A549 (cell line): ENCODE measurements around the gene NFE2. TPM values are rescaled to one million over a fixed set of nuclear protein-coding genes. Genes with fewer than 3 reads are reported as not detected.

ENCODE experiments used
- ATOH8 ChIP-seq: fragments of 250-450 bp; sonication (Bioruptor Pico); IDR thresholded peaks from 2 replicates; pipeline ENCODE4 v1.5.0; 2020; ENCODE audit warnings: low read depth, mild to moderate bottlenecking, moderate library complexity
- BHLHE40 ChIP-seq: IDR thresholded peaks from 2 replicates; pipeline ENCODE4 v1.6.1; 2012; ENCODE audit warnings: low read depth, low read length, inconsistent platforms
- CBX2 ChIP-seq: fragments of 200-600 bp; sonication (generic); IDR thresholded peaks from 2 replicates; pipeline ENCODE4 v1.6.1; 2016; ENCODE audit warnings: low read depth, mild to moderate bottlenecking, borderline replicate concordance
- CEBPB ChIP-seq, 2 experiments: fragments of >200 bp in 1 of 2; sonication (Bioruptor Twin) in 1 of 2; formaldehyde crosslinking in 1 of 2; IDR thresholded peaks; 2 replicates each; pipeline ENCODE4 v1.6.1; 2012 to 2016
- CHD4 ChIP-seq: fragments of 200-600 bp; sonication (generic); IDR thresholded peaks from 2 replicates; pipeline ENCODE4 v1.6.1; 2016; ENCODE audit warnings: antibody characterized with exemption, mild to moderate bottlenecking, borderline replicate concordance
- EHF ChIP-seq: fragments of 250-450 bp; sonication (Bioruptor Pico); IDR thresholded peaks from 2 replicates; pipeline ENCODE4 v1.5.0; 2020; ENCODE audit warnings: mild to moderate bottlenecking
- EHMT2 ChIP-seq: fragments of 200-600 bp; sonication (generic); IDR thresholded peaks from 2 replicates; pipeline ENCODE4 v1.6.1; 2016; ENCODE audit warnings: antibody characterized with exemption, low read depth, mild to moderate bottlenecking, moderate library complexity
- ELK1 ChIP-seq: fragments of 150-350 bp; IDR thresholded peaks from 2 replicates; pipeline ENCODE4 v1.6.1; 2014; ENCODE audit warnings: low read depth, mild to moderate bottlenecking, low read length
- ESRRA ChIP-seq: fragments of 150-350 bp; IDR thresholded peaks from 2 replicates; pipeline ENCODE4 v1.6.1; 2014; ENCODE audit warnings: mild to moderate bottlenecking, low read length, borderline replicate concordance
- HES2 ChIP-seq: fragments of >200 bp; sonication (Bioruptor Twin); formaldehyde crosslinking; IDR thresholded peaks from 2 replicates; pipeline ENCODE4 v1.6.1; 2016
- HMGXB4 ChIP-seq: fragments of 250-450 bp; sonication (Bioruptor Pico); IDR thresholded peaks from 2 replicates; pipeline ENCODE4 v1.5.0; 2021; ENCODE audit warnings: mild to moderate bottlenecking, moderate library complexity, borderline replicate concordance
- HOXA7 ChIP-seq: fragments of 250-450 bp; sonication (Bioruptor Pico); IDR thresholded peaks from 2 replicates; pipeline ENCODE4 v1.5.0; 2020; ENCODE audit warnings: mild to moderate bottlenecking, moderate library complexity
- HOXB13 ChIP-seq: fragments of 250-450 bp; sonication (Bioruptor Pico); IDR thresholded peaks from 2 replicates; pipeline ENCODE4 v1.5.0; 2020; ENCODE audit warnings: low read depth, mild to moderate bottlenecking, moderate library complexity
- JUN ChIP-seq, 2 experiments: fragments of >200 bp; sonication (Bioruptor Twin); formaldehyde crosslinking; IDR thresholded peaks; 2 replicates in 1 of 2; 3 replicates in 1 of 2; pipeline ENCODE4 v1.6.1; 2016 to 2017
- KDM5A ChIP-seq: fragments of 200-600 bp; sonication (generic); IDR thresholded peaks from 2 replicates; pipeline ENCODE4 v1.6.1; 2016; ENCODE audit warnings: antibody characterized with exemption, mild to moderate bottlenecking
- MAX ChIP-seq: IDR thresholded peaks from 2 replicates; pipeline ENCODE4 v1.6.1; 2012
- MAZ ChIP-seq: fragments of 150-350 bp; IDR thresholded peaks from 2 replicates; pipeline ENCODE4 v1.6.1; 2014; ENCODE audit warnings: antibody characterized with exemption, low read depth, low read length, borderline replicate concordance
- MYC ChIP-seq: IDR thresholded peaks from 2 replicates; pipeline ENCODE4 v1.6.1; 2012; ENCODE audit warnings: mild to moderate bottlenecking, inconsistent platforms, low read length, improper control_type of control experiment, borderline replicate concordance
- NFE2L2 ChIP-seq: fragments of 150-350 bp; conservative IDR thresholded peaks from 2 replicates; pipeline ENCODE4 v1.6.1; 2014; ENCODE audit warnings: low read length
- NR3C1 ChIP-seq: fragments of >200 bp; sonication (Bioruptor Twin); formaldehyde crosslinking; IDR thresholded peaks from 3 replicates; pipeline ENCODE4 v1.6.1; 2017
- PBX3 ChIP-seq: IDR thresholded peaks from 2 replicates; pipeline ENCODE4 v1.6.1; 2012
- POLR2A ChIP-seq: IDR thresholded peaks from 2 replicates; pipeline ENCODE4 v1.6.1; 2012; ENCODE audit warnings: mild to moderate bottlenecking, low read length
- RAD21 ChIP-seq, 2 experiments: fragments of >200 bp in 1 of 2; sonication (Bioruptor Twin) in 1 of 2; formaldehyde crosslinking in 1 of 2; IDR thresholded peaks in 1 of 2; conservative IDR thresholded peaks in 1 of 2; 2 replicates in 1 of 2; 3 replicates in 1 of 2; pipeline ENCODE4 v1.6.1; 2012 to 2018; ENCODE audit warnings: inconsistent platforms in 1 of 2
- RCOR1 ChIP-seq: fragments of 150-350 bp; IDR thresholded peaks from 2 replicates; pipeline ENCODE4 v1.6.1; 2014; ENCODE audit warnings: antibody characterized with exemption, low read length, low read depth
- REST ChIP-seq: fragments of 200-600 bp; sonication (generic); IDR thresholded peaks from 2 replicates; pipeline ENCODE4 v1.6.1; 2016; ENCODE audit warnings: antibody characterized with exemption, mild to moderate bottlenecking, moderate library complexity
- RFX5 ChIP-seq: fragments of 450-650 bp; IDR thresholded peaks from 2 replicates; pipeline ENCODE4 v1.7.1; 2014; ENCODE audit warnings: antibody characterized with exemption, mild to moderate bottlenecking, moderate library complexity
- SMC3 ChIP-seq: fragments of >200 bp; sonication (Bioruptor Twin); formaldehyde crosslinking; IDR thresholded peaks from 3 replicates; pipeline ENCODE4 v1.6.1; 2018; ENCODE audit warnings: inconsistent platforms
- SREBF2 ChIP-seq: fragments of 450-650 bp; IDR thresholded peaks from 2 replicates; pipeline ENCODE4 v1.6.1; 2014; ENCODE audit warnings: mild to moderate bottlenecking, moderate library complexity
- USF2 ChIP-seq: fragments of 450-650 bp; IDR thresholded peaks from 2 replicates; pipeline ENCODE4 v1.6.1; 2014; ENCODE audit warnings: antibody characterized with exemption
- ZNF302 ChIP-seq: fragments of 250-450 bp; sonication (Bioruptor Pico); IDR thresholded peaks from 2 replicates; pipeline ENCODE4 v1.9.0; 2021; ENCODE audit warnings: inconsistent platforms, mild to moderate bottlenecking, moderate library complexity
- ZSCAN20 ChIP-seq: fragments of 250-450 bp; sonication (Bioruptor Pico); IDR thresholded peaks from 2 replicates; pipeline ENCODE4 v1.8.0; 2022; ENCODE audit warnings: mild to moderate bottlenecking, moderate library complexity
- polyA plus RNA-seq, 4 experiments: library from polyadenylated mRNA; depleted of rRNA in 3 of 4; stranded (reverse); fragments of >200 nt; fragmentation: RNase III in 1 of 4; extraction: RNeasy Plus Mini Kit Qiagen cat#74134 plus additional on column Dnase treatment in 1 of 4; gene quantifications; 2 replicates in 3 of 4; 3 replicates in 1 of 4; pipeline ENCODE4 v1.2.3, GENCODE V29; 2011 to 2017

Gene NFE2
- polyA plus RNA-seq, 2 of the 4 experiments (the other 2 are of a cell fraction): 0.30 to 0.52 TPM

- no peak for TF ChIP-seq ESRRA
- TF ChIP-seq ZSCAN20 (CRISPR knock-in tag): no peak; the same call in 1 of the 2 replicates
- TF ChIP-seq RCOR1: no peak
- TF ChIP-seq SREBF2: no peak
- TF ChIP-seq RFX5: no peak
- TF ChIP-seq CEBPB (IDR thresholded peaks at IDR 0.05): no peak
- TF ChIP-seq MYC: no peak
- peak; percentile 54; the same call in 1 of the 2 replicates for TF ChIP-seq EHF
- TF ChIP-seq HMGXB4 (CRISPR knock-in tag): 0 out of 2 replicates have a peak, but pooled peaks have one; percentile 53
- no peak for TF ChIP-seq ELK1
- TF ChIP-seq USF2: no peak
- TF ChIP-seq HOXA7 (CRISPR knock-in tag): peak; percentile 91
- TF ChIP-seq EHMT2: no peak
- TF ChIP-seq MAZ: no peak
- no peak for TF ChIP-seq HES2
- TF ChIP-seq MAX: no peak
- TF ChIP-seq REST: peak; percentile 19; the same call in 1 of the 2 replicates
- TF ChIP-seq ATOH8 (CRISPR knock-in tag): no peak
- no peak for TF ChIP-seq RAD21 (conservative IDR thresholded peaks at IDR 0.05 in 1 of 2, IDR thresholded peaks at IDR 0.05 in 1 of 2)
- no peak for TF ChIP-seq NFE2L2
- no peak for TF ChIP-seq HOXB13 (CRISPR knock-in tag)
- no peak for TF ChIP-seq NR3C1
- TF ChIP-seq POLR2A: no peak
- no peak for TF ChIP-seq ZNF302
- TF ChIP-seq CHD4: no peak
- no peak for TF ChIP-seq BHLHE40
- TF ChIP-seq CBX2: no peak
- TF ChIP-seq JUN (IDR thresholded peaks at IDR 0.05): peak in 1 of 2 experiments; percentile 28; a peak in 1 of 5 replicates
- TF ChIP-seq SMC3: no peak
- peak; percentile 30; the same call in 1 of the 2 replicates for TF ChIP-seq PBX3
- no peak for TF ChIP-seq KDM5A
Measured at GRCh38 chr12:54286042-54287030, 14.5 kb downstream of the NFE2 start (continued).
